GM19467 (cell line): ENCODE measurements around the gene FTCDNL1.

Experiments used
- ATAC-seq: cut with Tn5 transposase; IDR thresholded peaks from one replicate; pipeline ENCODE4 v1.9.1; 2021; ENCODE audit warnings: mild to moderate bottlenecking, moderate library complexity; ENCODE audit not compliant: unreplicated experiment

The FTCDNL1 gene

GRCh38 chr2:199850718-199851500 is at the start of gene FTCDNL1:
Gene FTCDNL1, minus strand, starts transcription at chr2:199851192. Its CDS starts 2,230 bp downstream, at chr2:199848962.
- peak; percentile 97 for ATAC-seq

- no peak for ATAC-seq
Observed at GRCh38 chr2:199896617-199897016, 45.6 kb upstream of the FTCDNL1 start.

GRCh38 chr2:199895406-199895805 is 44.4 kb upstream of the FTCDNL1 start:
- no peak for ATAC-seq

- no peak for ATAC-seq
Observed at GRCh38 chr2:199883474-199884212, 32.7 kb upstream of the FTCDNL1 start.

- no peak for ATAC-seq
Observed at GRCh38 chr2:199882667-199883066, 31.7 kb upstream of the FTCDNL1 start.

- no peak for ATAC-seq
Observed at GRCh38 chr2:199875400-199875799, 24.4 kb upstream of the FTCDNL1 start.

GRCh38 chr2:199874209-199874608 is 23.2 kb upstream of the FTCDNL1 start:
- no peak for ATAC-seq

GRCh38 chr2:199870581-199870980 is 19.6 kb upstream of the FTCDNL1 start:
- no peak for ATAC-seq

GRCh38 chr2:199869653-199870052 is 18.7 kb upstream of the FTCDNL1 start:
- no peak for ATAC-seq

GRCh38 chr2:199869227-199869541 is 18.2 kb upstream of the FTCDNL1 start:
- ATAC-seq: no peak

- no peak for ATAC-seq
Observed at GRCh38 chr2:199868431-199869226, 17.6 kb upstream of the FTCDNL1 start.

- no peak for ATAC-seq
Observed at GRCh38 chr2:199865905-199866304, 14.9 kb upstream of the FTCDNL1 start.

GRCh38 chr2:199862788-199863187 is 11.8 kb upstream of the FTCDNL1 start:
- ATAC-seq: no peak

GRCh38 chr2:199861132-199861774 is 10.3 kb upstream of the FTCDNL1 start:
- no peak for ATAC-seq

- ATAC-seq: no peak
Observed at GRCh38 chr2:199855812-199856211, 4.8 kb upstream of the FTCDNL1 start.

GRCh38 chr2:199851883-199852282 is 891 bp upstream of the FTCDNL1 start:
- no peak for ATAC-seq

GRCh38 chr2:199851501-199851810 is 464 bp upstream of the FTCDNL1 start:
- ATAC-seq: no peak

GRCh38 chr2:199850218-199850717 is 724 bp downstream of the FTCDNL1 start:
- ATAC-seq: no peak

- ATAC-seq: no peak
Observed at GRCh38 chr2:199848389-199849130, 2.4 kb downstream of the FTCDNL1 start.

- ATAC-seq: no peak
Observed at GRCh38 chr2:199847181-199847864, 3.7 kb downstream of the FTCDNL1 start.
